AG04449 (cell line): ENCODE results near the gene MX1.
"Not testable (repeated sequence)": the region's sequence is repeated elsewhere in the genome, so short reads cannot be mapped to it uniquely, and the experiment has no call there.

ENCODE experiments used
- CTCF ChIA-PET: fragments of 350-600 bp; formaldehyde crosslinking; extraction: SDS; loops from one replicate; lab custom pipeline; 2021; ENCODE audit warnings: antibody characterized with exemption; lab: Yijun Ruan, JAX
- POLR2A ChIA-PET: fragments of 400-600, 350-600 bp; formaldehyde crosslinking; extraction: SDS; loops from one replicate; lab custom pipeline; 2020; ENCODE audit warnings: antibody characterized with exemption, inconsistent platforms; lab: Yijun Ruan, JAX
- DNase-seq: peaks from one replicate; pipeline ENCODE4 v3.0.0-alpha.2; 2010; ENCODE audit warnings: low read depth, low spot score
- H3K4me3 ChIP-seq: 2 replicates; pipeline ENCODE4 v1.5.1; 2011; ENCODE audit warnings: low read depth, mild to moderate bottlenecking, control low read depth, low read length
- CTCF ChIP-seq: IDR thresholded peaks from one replicate; pipeline ENCODE4 v1.5.1; 2011; ENCODE audit warnings: mild to moderate bottlenecking, moderate library complexity, low read length, control low read depth, inconsistent platforms; ENCODE audit not compliant: insufficient read depth; ENCODE audit errors: missing control alignments

The MX1 gene

GRCh38 chr21:41422546-41423304 is 3.3 kb upstream of the MX1 start:
- no peak for DNase-seq
- ChIA-PET POLR2A (no interaction called here), CTCF (interaction anchor here (1.0 to 2.4 kb wide), 2 partner anchors 139 to 394 kb away, joined by 3 to 7 read pairs; no protein-coding TSS in a partner anchor)
- no peak overlapping the region for H3K4me3 ChIP-seq
- no peak for TF ChIP-seq CTCF

GRCh38 chr21:41423305-41423636 is 2.8 kb upstream of the MX1 start:
- CTCF ChIA-PET = interaction anchor here (1.0 to 2.4 kb wide), 2 partner anchors 140 to 393 kb away, joined by 3 to 7 read pairs; no protein-coding TSS in a partner anchor
- DNase-seq, POLR2A ChIA-PET, H3K4me3 ChIP-seq: not testable (repeated sequence)

GRCh38 chr21:41425588-41425953 is 468 bp upstream of the MX1 start:
- TF ChIP-seq CTCF = no peak
- DNase-seq = no peak
- CTCF ChIA-PET = interaction anchor here (1.6 kb wide), 1 partner anchor 34 kb away, joined by 3 read pairs; no protein-coding TSS in a partner anchor
- H3K4me3 ChIP-seq = peak overlapping the region; percentile 58
- POLR2A ChIA-PET = no interaction called here

DNA sequence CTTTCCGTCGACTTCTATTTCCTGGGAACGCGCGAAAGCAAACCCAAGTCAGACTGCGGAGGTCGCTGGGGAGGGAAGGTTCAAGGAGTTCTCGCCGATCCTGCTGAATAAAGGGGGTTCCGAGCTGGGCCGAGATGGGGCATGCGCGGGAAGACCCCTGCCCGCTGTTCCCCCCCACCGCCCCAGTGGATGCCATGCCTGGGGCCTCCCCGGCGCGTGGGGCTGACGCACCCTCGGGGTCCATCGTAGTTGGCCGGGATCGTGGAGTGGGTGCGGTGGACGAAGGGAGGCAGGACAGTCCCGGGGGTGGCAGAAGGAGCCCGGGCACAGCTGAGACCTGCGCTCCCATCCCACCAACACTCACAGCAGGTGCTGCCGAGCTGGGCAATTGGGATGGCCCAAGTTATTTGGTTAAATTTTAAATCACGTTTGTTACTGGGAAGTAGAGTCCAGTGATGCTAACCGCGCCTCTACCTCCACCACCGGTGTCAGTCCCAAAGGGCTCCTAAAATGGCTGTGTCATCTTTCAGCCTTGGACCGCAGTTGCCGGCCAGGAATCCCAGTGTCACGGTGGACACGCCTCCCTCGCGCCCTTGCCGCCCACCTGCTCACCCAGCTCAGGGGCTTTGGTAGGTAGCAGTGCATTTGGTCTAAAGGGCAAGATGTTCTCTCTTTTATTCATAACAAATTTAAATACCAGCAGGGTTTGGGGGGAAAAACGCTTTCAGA is 801 bp downstream of the MX1 start:
- POLR2A ChIA-PET = no interaction called here
- CTCF ChIA-PET = interaction anchor here (0.9 kb wide), 1 partner anchor 143 kb away, joined by 3 read pairs; no protein-coding TSS in a partner anchor

DNA sequence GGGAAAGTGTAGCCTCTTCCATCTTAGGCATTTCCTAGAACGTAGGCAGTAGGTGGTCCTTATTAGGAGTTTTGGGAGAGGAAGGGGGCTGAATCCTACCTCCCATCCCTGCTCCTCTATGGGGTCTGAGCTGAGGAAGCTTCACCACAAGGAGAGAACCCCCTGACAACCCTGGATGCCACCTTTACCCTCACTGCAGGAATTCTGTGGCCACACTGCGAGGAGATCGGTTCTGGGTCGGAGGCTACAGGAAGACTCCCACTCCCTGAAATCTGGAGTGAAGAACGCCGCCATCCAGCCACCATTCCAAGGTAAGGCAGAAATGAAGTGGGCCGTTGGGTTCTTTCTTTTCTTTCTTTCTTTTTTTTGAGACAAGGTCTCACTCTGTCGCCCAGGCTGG is 1.5 kb downstream of the MX1 start:
- H3K4me3 ChIP-seq = no peak overlapping the region
- DNase-seq = no peak
- POLR2A ChIA-PET = no interaction called here
- CTCF ChIA-PET = interaction anchor here (0.9 kb wide), 1 partner anchor 144 kb away, joined by 3 read pairs; no protein-coding TSS in a partner anchor
- no peak for TF ChIP-seq CTCF

More for the DNA sequence above, 801 bp downstream of the MX1 start:
- H3K4me3 ChIP-seq = peak overlapping the region; percentile 58
- no peak for DNase-seq
- no peak for TF ChIP-seq CTCF

DNA sequence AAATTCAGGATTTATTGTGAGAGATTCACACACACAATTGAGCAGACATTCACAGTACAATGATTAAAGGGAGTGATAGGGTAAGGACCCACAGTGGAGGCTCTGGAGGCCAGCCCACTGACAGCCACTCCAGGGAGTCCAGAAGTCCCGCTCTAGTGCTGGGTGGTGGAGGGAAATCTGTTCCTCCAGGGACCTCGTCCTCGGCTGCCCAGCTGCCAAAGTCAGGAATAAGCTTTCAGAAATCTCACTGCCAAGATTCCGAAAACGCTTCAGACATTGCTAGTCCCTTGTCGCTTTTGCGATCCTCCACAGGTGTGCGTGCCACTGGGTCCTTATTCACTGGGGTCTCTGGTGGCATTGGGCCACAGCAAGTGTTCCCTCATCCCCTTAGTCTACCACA is 2.3 kb downstream of the MX1 start:
- POLR2A ChIA-PET = no interaction called here
- TF ChIP-seq CTCF = no peak
- CTCF ChIA-PET = no interaction called here
- no peak for DNase-seq
- H3K4me3 ChIP-seq = no peak overlapping the region
